GM23338 (cell line): ENCODE measurements around the gene SLC15A1. TPM values are rescaled to one million over a fixed set of nuclear protein-coding genes. Genes with fewer than 3 reads are reported as not detected.

Experiments used
- ATAC-seq: fragments of 200-7000 bp; cut with Tn5 transposase; 3 replicates; pipeline ENCODE4 v1.9.1; 2020
- DNase-seq: peaks from one replicate; pipeline ENCODE4 v3.0.0-alpha.2; 2015; ENCODE audit warnings: low spot score
- H2AFZ ChIP-seq: fragments of 200-600 bp; sonication (generic); 2 replicates; pipeline ENCODE4 v1.8.0; 2016; ENCODE audit warnings: antibody characterized with exemption, mild to moderate bottlenecking, moderate library complexity
- H3F3A ChIP-seq: fragments of 200-600 bp; sonication (generic); replicated peaks from 2 replicates; pipeline ENCODE4 v1.8.0; 2017; ENCODE audit warnings: antibody characterized with exemption, mixed run types, low read depth
- H3K27ac ChIP-seq: fragments of 200-600 bp; sonication (generic); 2 replicates; pipeline ENCODE4 v1.6.1; 2016; ENCODE audit warnings: low read depth
- H3K27me3 ChIP-seq: fragments of 200-600 bp; sonication (generic); 2 replicates; pipeline ENCODE4 v1.8.0; 2016; ENCODE audit warnings: mild to moderate bottlenecking, mixed run types, moderate library complexity; ENCODE audit not compliant: insufficient read depth
- H3K36me3 ChIP-seq: fragments of 200-600 bp; sonication (generic); 2 replicates; pipeline ENCODE4 v1.8.0; 2016; ENCODE audit warnings: mild to moderate bottlenecking; ENCODE audit not compliant: insufficient read depth
- H3K4me1 ChIP-seq: fragments of 200-600 bp; sonication (generic); 2 replicates; pipeline ENCODE4 v1.8.0; 2016; ENCODE audit warnings: mild to moderate bottlenecking, moderate library complexity; ENCODE audit not compliant: insufficient read depth
- H3K4me2 ChIP-seq: fragments of 200-600 bp; sonication (generic); 2 replicates; pipeline ENCODE4 v1.7.1; 2017; ENCODE audit warnings: mixed run types
- H3K4me3 ChIP-seq: fragments of 200-600 bp; sonication (generic); 2 replicates; pipeline ENCODE4 v1.6.1; 2016; ENCODE audit warnings: mixed run types
- H3K79me2 ChIP-seq: fragments of 200-600 bp; sonication (generic); replicated peaks from 2 replicates; pipeline ENCODE4 v1.8.0; 2017; ENCODE audit warnings: mild to moderate bottlenecking; ENCODE audit not compliant: insufficient read depth
- H3K9me2 ChIP-seq: fragments of 200-600 bp; sonication (generic); 2 replicates; pipeline ENCODE4 v1.8.0; 2017; ENCODE audit not compliant: insufficient read depth
- H4K20me1 ChIP-seq: fragments of 200-600 bp; sonication (generic); replicated peaks from 2 replicates; pipeline ENCODE4 v1.8.0; 2017; ENCODE audit warnings: mild to moderate bottlenecking; ENCODE audit not compliant: insufficient read depth
- H3K27ac Mint-ChIP-seq: 2 replicates; pipeline ENCODE4 v1.8.0; 2020; ENCODE audit warnings: inconsistent platforms, mild to moderate bottlenecking, moderate library complexity, mixed read lengths
- H3K27me3 Mint-ChIP-seq: 3 replicates; pipeline ENCODE4 v1.8.0; 2022; ENCODE audit warnings: low read depth, mild to moderate bottlenecking, moderate library complexity, mixed read lengths, inconsistent platforms; ENCODE audit not compliant: insufficient read depth, poor library complexity
- H3K36me3 Mint-ChIP-seq: 3 replicates; pipeline ENCODE4 v1.8.0; 2021; ENCODE audit warnings: low read depth, mild to moderate bottlenecking, inconsistent platforms, moderate library complexity, mixed read lengths
- H3K4me1 Mint-ChIP-seq: 3 replicates; pipeline ENCODE4 v1.8.0; 2020; ENCODE audit warnings: mild to moderate bottlenecking, inconsistent platforms, mixed read lengths
- H3K4me3 Mint-ChIP-seq: 3 replicates; pipeline ENCODE4 v1.8.0; 2021; ENCODE audit warnings: moderate library complexity, mild to moderate bottlenecking, inconsistent platforms, mixed read lengths
- H3K9me3 Mint-ChIP-seq: 3 replicates; pipeline ENCODE4 v1.8.0; 2020; ENCODE audit warnings: moderate library complexity, mild to moderate bottlenecking, inconsistent platforms, mixed read lengths
- CREB1 ChIP-seq: fragments of 250-450 bp; sonication (Bioruptor Pico); IDR thresholded peaks from 2 replicates; pipeline ENCODE4 v1.5.0; 2020; ENCODE audit warnings: low read depth, mild to moderate bottlenecking, moderate library complexity
- CTCF ChIP-seq, 2 experiments: fragments of 200-600 bp in 1 of 2; sonication (generic) in 1 of 2; conservative IDR thresholded peaks; 2 replicates each; pipeline versions ENCODE4 v1.5.1 to v1.6.1; 2016 to 2017; ENCODE audit warnings: antibody characterized with exemption in 2 of 2, low read depth in 2 of 2, mild to moderate bottlenecking in 2 of 2, moderate library complexity in 1 of 2
- POLR2AphosphoS5 ChIP-seq: IDR thresholded peaks from 2 replicates; pipeline ENCODE4 v1.6.1; 2016; ENCODE audit warnings: antibody characterized with exemption, low read depth
- ZNF331 ChIP-seq: fragments of 250-450 bp; sonication (Bioruptor Pico); IDR thresholded peaks from 2 replicates; pipeline ENCODE4 v1.5.0; 2020; ENCODE audit warnings: low read depth, mild to moderate bottlenecking, moderate library complexity
- ZNF462 ChIP-seq: fragments of 250-450 bp; sonication (Bioruptor Pico); IDR thresholded peaks from 2 replicates; pipeline ENCODE4 v1.5.0; 2020; ENCODE audit warnings: mild to moderate bottlenecking, moderate library complexity
- polyA plus RNA-seq: library from polyadenylated mRNA; unstranded; fragments of >200 nt; fragmentation: Nextera tagmentation; extraction: Ambion mirVana; gene quantifications from 2 replicates; pipeline ENCODE4 v1.2.1, GENCODE V29; 2016
- total RNA-seq: library from RNA; depleted of rRNA; stranded (reverse); fragments of >200 nt; shearing (Covaris generic); gene quantifications from 2 replicates; pipeline ENCODE4 v1.2.3, GENCODE V29; 2014

The SLC15A1 gene
- total and polyA plus RNA-seq, 2 experiments from 2014 or later: 1.6 to 3.0 TPM

GRCh38 chr13:98731038-98731437 lies 21.4 kb downstream of the SLC15A1 start:
- TF ChIP-seq POLR2AphosphoS5 (no peak), CTCF (conservative IDR thresholded peaks at IDR 0.05; ENCODE audit: low read depth in 2 of 2) (no peak), ZNF462 (CRISPR knock-in tag) (no peak), CREB1 (no peak), ZNF331 (no peak)
- Mint-ChIP-seq H3K27me3 (peaks cover 3% of the 10 kb centered on the region), H3K4me3 (no peak overlapping the region), H3K36me3 (no peaks in the 10 kb centered on the region), H3K4me1 (peaks cover 5% of the 10 kb centered on the region), H3K27ac (no peak overlapping the region), H3K9me3 (peaks cover 14% of the 10 kb centered on the region; the same call in 2 of the 3 replicates)
- no peak for DNase-seq
- no peaks in the 10 kb centered on the region for H3K36me3 ChIP-seq
- H3K27ac ChIP-seq: no peak overlapping the region
- no peaks in the 10 kb centered on the region for H3K9me2 ChIP-seq
- H3K27me3 ChIP-seq: no peaks in the 10 kb centered on the region
- no peak overlapping the region for H3K4me2 ChIP-seq
- no peaks in the 10 kb centered on the region for H3K79me2 ChIP-seq
- no peak overlapping the region for H2AFZ ChIP-seq
- H4K20me1 ChIP-seq: no peaks in the 10 kb centered on the region
- no peak overlapping the region for H3K4me3 ChIP-seq
- H3F3A ChIP-seq: no peaks in the 10 kb centered on the region
- no peak for ATAC-seq
- no peaks in the 10 kb centered on the region for H3K4me1 ChIP-seq
